ENCODE data around the gene HMCN2.

GRCh38 chr9:130483371-130483971, 217.9 kb downstream of the HMCN2 start:
- TF ChIP-seq EZH2phosphoT487 (IDR thresholded peaks at IDR 0.05; ENCODE audit: borderline replicate concordance): no peak
- no peak for TF ChIP-seq CTCF (conservative IDR thresholded peaks at IDR 0.05; ENCODE audit: low read length)
